C4-2B (cell line): Measurements from ENCODE around the gene FAM168A.

Source experiments
- H3K27ac ChIP-seq: fragments of 450-650 bp; 2 replicates; pipeline ENCODE4 v1.5.1; 2017
- CTCF ChIP-seq: fragments of 450-650 bp; conservative IDR thresholded peaks from 2 replicates; pipeline ENCODE4 v1.5.1; 2017; ENCODE audit warnings: mild to moderate bottlenecking
- ZFX ChIP-seq: fragments of 450-650 bp; IDR thresholded peaks from 2 replicates; pipeline ENCODE4 v1.6.1; 2017

Gene FAM168A

GRCh38 chr11:73393011-73393380, 204.9 kb downstream of the FAM168A start:
- H3K27ac ChIP-seq, result no peak overlapping the region
- TF ChIP-seq CTCF (no peak), ZFX (no peak)

GRCh38 chr11:73392108-73393010, 205.6 kb downstream of the FAM168A start:
- TF ChIP-seq CTCF, result no peak
- TF ChIP-seq ZFX, result no peak
- no peak overlapping the region for H3K27ac ChIP-seq

GRCh38 chr11:73391665-73392064, 206.2 kb downstream of the FAM168A start:
- no peak overlapping the region for H3K27ac ChIP-seq
- TF ChIP-seq CTCF (no peak), ZFX (no peak)

- TF ChIP-seq ZFX (no peak), CTCF (no peak)
- H3K27ac ChIP-seq, result no peak overlapping the region
Measured at GRCh38 chr11:73390601-73391565, 207.0 kb downstream of the FAM168A start.

- TF ChIP-seq CTCF (no peak), ZFX (no peak)
- H3K27ac ChIP-seq, result no peak overlapping the region
Measured at GRCh38 chr11:73389916-73390315, 208.0 kb downstream of the FAM168A start.

GRCh38 chr11:73389134-73389525, 208.8 kb downstream of the FAM168A start:
- no peak for TF ChIP-seq CTCF
- TF ChIP-seq ZFX, result no peak
- H3K27ac ChIP-seq, result no peak overlapping the region; the same call in 1 of the 2 replicates
